Heart right ventricle (tissue), 16 donors: Measurements from ENCODE around the gene SMARCC1. TPM values are rescaled to one million over a fixed set of nuclear protein-coding genes. Genes with fewer than 3 reads are reported as not detected.

Experiments
- ATAC-seq, 8 donors: fragments of 200-7000 bp; cut with Tn5 transposase; one replicate each; pipeline ENCODE4 v1.9.1; 2020; ENCODE audit warnings: mild to moderate bottlenecking in 8 of 8, moderate library complexity in 8 of 8, moderate number of reproducible peaks in 1 of 8
- DNase-seq, 2 donors: peaks; one replicate each; pipeline ENCODE4 v3.0.0-alpha.2; 2020
- H3K27ac ChIP-seq, 10 donors: fragments of 200-600 bp; sonication (generic) in 2 of 10; one replicate each; pipeline versions ENCODE4 v1.5.0 to v1.8.0; 2020 to 2022; ENCODE audit warnings: mild to moderate bottlenecking in 3 of 10
- H3K27me3 ChIP-seq, 7 donors: fragments of 200-600 bp; one replicate each; pipeline ENCODE4 v1.8.0; 2021 to 2022; ENCODE audit warnings: mild to moderate bottlenecking in 2 of 7
- H3K36me3 ChIP-seq, 9 donors: fragments of 200-600 bp; sonication (generic) in 1 of 9; one replicate each; pipeline versions ENCODE4 v1.5.0 to v1.8.0; 2020 to 2022; ENCODE audit warnings: mild to moderate bottlenecking in 2 of 9
- H3K4me1 ChIP-seq, 9 donors: fragments of 200-600 bp; sonication (generic) in 1 of 9; one replicate each; pipeline versions ENCODE4 v1.5.0 to v1.8.0; 2020 to 2022; ENCODE audit warnings: mild to moderate bottlenecking in 4 of 9
- H3K4me3 ChIP-seq, 10 donors: fragments of 200-600 bp; sonication (generic) in 2 of 10; one replicate each; pipeline versions ENCODE4 v1.5.0 to v1.8.0; 2020 to 2022; ENCODE audit warnings: mild to moderate bottlenecking in 7 of 10, moderate library complexity in 2 of 10
- H3K9me3 ChIP-seq, 11 donors: fragments of 200-600 bp in 10 of 11; sonication (generic) in 2 of 11; one replicate each; pipeline versions ENCODE4 v1.5.0 to v1.8.0; 2013 to 2022; ENCODE audit warnings: mild to moderate bottlenecking in 2 of 11, control low read depth in 1 of 11, moderate library complexity in 1 of 11
- WGBS, 2 donors: extraction: QIAGEN DNeasy Blood & Tissue Kit; methylation state at CpG; one replicate each; pipeline ENCODE4 v1.1.7; 2013; ENCODE audit warnings: inconsistent platforms in 1 of 2; 5-methylcytosine and 5-hydroxymethylcytosine counted together
- intact Hi-C, 10 donors: fragments of 100-400 bp; cut with DNase I; formaldehyde crosslinking; loops; one replicate each; pipeline versions ENCODE4 v1.11.1 to v1.14.2; 2022
- polyA plus RNA-seq, 2 donors: library from polyadenylated mRNA; stranded (reverse); fragments of 200-250 nt; gene quantifications; one replicate each; pipeline ENCODE4 v1.2.3, GENCODE V29; 2013
- total RNA-seq, 10 donors: library from RNA; stranded (reverse); fragmentation: NEBNext Ultra II Directional in 3 of 10; extraction: Animal tissue kit (Norgen Biotek cat#: 25700) in 3 of 10; gene quantifications; one replicate each; pipeline versions ENCODE4 v1.2.1 to v1.2.4, GENCODE V29; 2021 to 2023
- TF ChIP-seq, protein P1 (sequence below), 9 donors: fragments of 200-600 bp; sonication (generic) in 2 of 9; IDR thresholded peaks; one replicate each; pipeline versions ENCODE4 v1.5.0 to v1.8.0; 2021 to 2022; ENCODE audit warnings: antibody characterized with exemption in 9 of 9, mild to moderate bottlenecking in 5 of 9, moderate library complexity in 1 of 9
- donor health status: Arrhythmogenic right ventricular cardiomyopathy.
- donor health status: ischemic (EF 13 %, LVEDD 7.1; RV severe dilation, severe dysfunction).
- donor health status: healthy with polysubstance abuse.
- donor health status: DM: no; HTN: yes; CAD: no.
- donor health status: DM: no; HTN: no; CAD: no.
- donor health status: ischemic (EF 25% LVEDD 6.9; RV normal size, moderate dysfunction).
- donor health status: ischemic (EF 25% LVEDD 5.7; RV mildly dilated, moderate dysfunction).
- donor health status: healthy.
- donor health status: DM: yes; HTN: yes; CAD: no.
- donor health status: Ischemic cardiomyopathy.
- donor health status: ischemic (EF 35%, LVEDD 5.7; RV mildly dilated, moderate dysfunction).
- donor health status: nonischemic (EF 11% LVEDD 7.7; RV severe dilation, severe dysfunction).
- donor health status: DM: yes; HTN: yes; CAD: no.
- donor health status: PGD.
- donor health status: ischemic (EF 29% LVEDD 5.4; RV normal size, mild dysfunction).
- donor health status: nonischemic (EF 23%, LVEDD 6.1; RV moderate dilation, normal function).

SMARCC1 gene
- total and polyA plus RNA-seq, 12 donors = 6.4 to 34.9 (median 24.3) TPM

DNA sequence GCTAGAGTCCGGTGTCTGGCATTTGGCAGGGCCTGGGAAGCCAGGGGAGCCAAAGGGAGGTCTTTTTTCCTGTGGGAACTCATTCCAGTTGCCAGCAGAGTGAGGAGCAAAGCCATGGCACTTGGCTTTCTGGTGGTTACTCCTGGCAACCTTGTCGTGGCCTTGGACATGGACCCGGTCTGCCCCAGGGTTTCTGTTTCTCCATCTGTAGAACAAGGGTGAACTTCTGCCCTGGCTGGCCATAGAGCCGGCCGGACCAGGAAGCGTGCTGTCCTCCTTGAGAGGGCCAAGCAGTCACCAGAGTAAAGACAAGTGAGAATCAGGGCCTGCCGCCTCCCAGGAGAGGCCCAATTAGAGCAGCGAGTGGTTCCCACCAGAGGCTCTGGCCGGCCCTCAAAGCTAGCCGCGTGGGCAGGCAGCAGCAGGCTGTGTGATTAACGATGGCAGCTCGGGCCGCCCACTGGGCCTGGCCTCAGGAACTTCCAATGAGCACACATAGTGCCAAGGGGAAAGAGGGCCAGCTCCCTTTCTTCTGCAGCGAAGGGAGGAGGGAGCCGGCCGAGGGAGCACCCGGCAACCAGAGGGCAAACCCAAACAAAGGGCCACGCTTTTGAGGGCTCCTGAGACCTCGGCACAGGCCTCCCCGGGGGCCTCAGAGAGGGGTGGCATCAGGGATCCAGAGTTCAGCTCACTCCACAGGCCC lies 239.1 kb downstream of the SMARCC1 start:
- ATAC-seq (no peak), DNase-seq (no peak)
- Histone ChIP-seq H3K27me3 (no peaks in the 10 kb centered on the region), H3K36me3 (no peaks in the 10 kb centered on the region), H3K9me3 (no peaks in the 10 kb centered on the region), H3K27ac (no peak overlapping the region), H3K4me1 (no peaks in the 10 kb centered on the region), H3K4me3 (no peak overlapping the region)
- TF ChIP-seq, protein P1, sequence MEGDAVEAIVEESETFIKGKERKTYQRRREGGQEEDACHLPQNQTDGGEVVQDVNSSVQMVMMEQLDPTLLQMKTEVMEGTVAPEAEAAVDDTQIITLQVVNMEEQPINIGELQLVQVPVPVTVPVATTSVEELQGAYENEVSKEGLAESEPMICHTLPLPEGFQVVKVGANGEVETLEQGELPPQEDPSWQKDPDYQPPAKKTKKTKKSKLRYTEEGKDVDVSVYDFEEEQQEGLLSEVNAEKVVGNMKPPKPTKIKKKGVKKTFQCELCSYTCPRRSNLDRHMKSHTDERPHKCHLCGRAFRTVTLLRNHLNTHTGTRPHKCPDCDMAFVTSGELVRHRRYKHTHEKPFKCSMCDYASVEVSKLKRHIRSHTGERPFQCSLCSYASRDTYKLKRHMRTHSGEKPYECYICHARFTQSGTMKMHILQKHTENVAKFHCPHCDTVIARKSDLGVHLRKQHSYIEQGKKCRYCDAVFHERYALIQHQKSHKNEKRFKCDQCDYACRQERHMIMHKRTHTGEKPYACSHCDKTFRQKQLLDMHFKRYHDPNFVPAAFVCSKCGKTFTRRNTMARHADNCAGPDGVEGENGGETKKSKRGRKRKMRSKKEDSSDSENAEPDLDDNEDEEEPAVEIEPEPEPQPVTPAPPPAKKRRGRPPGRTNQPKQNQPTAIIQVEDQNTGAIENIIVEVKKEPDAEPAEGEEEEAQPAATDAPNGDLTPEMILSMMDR (IDR thresholded peaks at IDR 0.05) = no peak
- WGBS, 2 donors = 68 to 70% methylated on average over 21 of the region's 21 CpGs
- intact Hi-C loops = no loop called here

DNA sequence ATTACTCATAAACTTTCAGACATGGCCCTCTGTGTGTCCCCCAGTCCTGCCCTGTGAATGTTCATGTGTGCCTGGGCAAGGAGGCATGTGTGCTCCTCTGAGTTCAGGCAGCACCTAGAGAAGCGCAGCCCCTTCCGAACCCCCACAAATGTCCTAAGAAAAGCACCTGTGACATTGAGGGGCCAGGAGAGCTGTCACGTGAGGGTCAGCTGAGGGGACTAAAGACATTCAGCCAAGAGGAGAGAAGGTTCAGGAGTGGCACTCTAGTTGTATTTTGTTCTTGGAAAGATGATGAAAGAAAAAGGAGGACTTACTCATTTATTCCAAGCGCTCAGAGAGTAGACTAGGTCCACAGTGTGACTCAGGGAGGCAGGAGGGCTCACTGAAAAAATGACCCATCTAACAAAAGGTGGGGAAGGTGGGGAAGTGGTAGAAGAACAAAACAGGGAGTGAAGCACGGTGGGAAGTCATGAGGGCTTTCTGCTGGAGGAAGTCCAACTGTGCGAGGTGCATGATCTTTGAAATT lies 240.0 kb downstream of the SMARCC1 start:
- H3K27me3 ChIP-seq = no peaks in the 10 kb centered on the region
- intact Hi-C loops = no loop called here
- H3K4me1 ChIP-seq = no peaks in the 10 kb centered on the region
- no peak overlapping the region for H3K4me3 ChIP-seq
- no peak overlapping the region for H3K27ac ChIP-seq
- TF ChIP-seq, protein P1 (IDR thresholded peaks at IDR 0.05) = no peak
- H3K9me3 ChIP-seq = no peaks in the 10 kb centered on the region
- DNase-seq (no peak), ATAC-seq (no peak)
- 68 to 71% methylated on average over 6 of the region's 6 CpGs for WGBS, 2 donors
- H3K36me3 ChIP-seq = no peaks in the 10 kb centered on the region

DNA sequence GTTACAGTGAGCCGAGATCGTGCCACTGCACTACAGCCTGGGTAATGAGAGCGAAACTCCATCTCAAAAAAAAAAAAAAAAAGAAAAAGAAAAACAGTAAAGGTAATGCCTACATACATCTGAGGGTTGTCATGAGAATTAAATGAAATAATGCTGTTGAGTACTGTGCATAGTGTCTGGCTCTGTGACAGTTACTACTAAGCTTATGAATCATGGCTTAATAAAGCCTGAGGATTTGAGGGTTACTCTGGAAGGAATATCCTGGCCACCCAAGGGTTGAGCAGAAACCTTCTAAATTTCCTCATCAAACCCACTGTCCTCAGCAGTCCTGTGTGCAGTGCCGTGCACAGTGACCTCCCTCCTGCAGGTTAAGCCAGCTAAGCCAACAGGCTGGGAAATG lies 241.4 kb downstream of the SMARCC1 start:
- TF ChIP-seq, protein P1 (IDR thresholded peaks at IDR 0.05) = no peak
- Histone ChIP-seq H3K4me1 (no peaks in the 10 kb centered on the region), H3K4me3 (no peak overlapping the region), H3K27ac (no peak overlapping the region), H3K36me3 (no peaks in the 10 kb centered on the region), H3K27me3 (no peaks in the 10 kb centered on the region), H3K9me3 (no peaks in the 10 kb centered on the region)
- intact Hi-C loops = no loop called here
- DNase-seq (no peak), ATAC-seq (no peak)
- WGBS, 2 donors = 92 to 94% methylated on average over 4 of the region's 4 CpGs

DNA sequence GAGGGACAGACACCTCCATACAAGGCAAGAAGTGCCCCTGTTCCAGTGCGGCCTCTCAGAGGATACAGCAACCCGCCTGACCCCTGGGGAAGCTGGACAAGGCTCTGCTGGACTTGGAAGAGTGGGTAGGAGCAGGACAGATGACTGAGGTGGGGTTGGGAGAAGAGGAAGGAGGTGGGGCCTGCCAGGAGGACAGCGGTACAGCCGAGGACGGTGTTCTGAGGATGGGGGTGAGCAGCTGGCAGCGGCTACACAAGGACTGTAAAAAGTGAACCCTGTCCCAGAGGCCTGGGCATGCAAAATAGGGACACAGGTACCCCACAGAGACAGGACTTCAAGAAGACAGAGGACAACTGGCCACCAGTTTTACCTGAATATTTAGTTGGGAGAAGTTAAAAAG lies 244.7 kb downstream of the SMARCC1 start:
- Histone ChIP-seq H3K27ac (no peak overlapping the region), H3K27me3 (peaks cover 0 to 3% (median 0%) of the 10 kb centered on the region in 7 donors), H3K4me1 (no peaks in the 10 kb centered on the region), H3K4me3 (no peak overlapping the region), H3K9me3 (no peaks in the 10 kb centered on the region), H3K36me3 (no peaks in the 10 kb centered on the region)
- WGBS, 2 donors = 77 to 83% methylated on average over 6 of the region's 6 CpGs
- no peak for DNase-seq
- intact Hi-C loops = no loop called here
- no peak for ATAC-seq
- TF ChIP-seq, protein P1 (IDR thresholded peaks at IDR 0.05) = no peak
